GM12878 (cell line): Measurements from ENCODE around the gene TSHZ2. TPM values are rescaled to one million over a fixed set of nuclear protein-coding genes. Genes with fewer than 3 reads are reported as not detected.

Experiments
- ATAC-seq: fragments of 200-7000 bp; cut with Tn5 transposase; 3 replicates; pipeline ENCODE4 v1.9.1; 2020; ENCODE audit warnings: mild to moderate bottlenecking, moderate library complexity
- BruUV-seq: library from RNA; stranded (reverse); fragments of 400-500 nt; replicated peaks from 2 replicates; lab custom pipeline; 2021; lab: Mats Ljungman, UMichigan
- CTCF ChIA-PET: fragments of 300-600 bp; sonication (Branson Sonifier 250); formaldehyde crosslinking; extraction: SDS; loops from one replicate; lab custom pipeline; 2021; ENCODE audit warnings: inconsistent platforms; lab: Yijun Ruan, JAX
- POLR2A ChIA-PET: fragments of 350-600 bp; formaldehyde crosslinking; extraction: SDS; loops from one replicate; lab custom pipeline; 2021; ENCODE audit warnings: inconsistent platforms; lab: Charles Lee
- RAD21 ChIA-PET: fragments of 300-600 bp; sonication (Branson Sonifier 250); formaldehyde crosslinking; loops from one replicate; lab custom pipeline; 2023; ENCODE audit warnings: antibody characterized with exemption; ENCODE audit not compliant: unreplicated experiment; lab: Charles Lee
- SMC1A ChIA-PET: fragments of 300-600 bp; sonication (Branson Sonifier 250); formaldehyde crosslinking; loops from one replicate; lab custom pipeline; 2023; ENCODE audit not compliant: unreplicated experiment, uncharacterized antibody; lab: Charles Lee
- DNase-seq: peaks from one replicate; pipeline ENCODE4 v3.0.0-alpha.2; 2011; ENCODE audit warnings: low read depth, low spot score
- FAIRE-seq: peaks from 3 replicates; lab custom pipeline; 2011; peaks lifted over from hg19 to GRCh38; lab: Jason Lieb, UNC
- H2AFZ ChIP-seq: 2 replicates; pipeline ENCODE4 v1.6.0; 2011; ENCODE audit warnings: low read depth, low read length, control low read depth; ENCODE audit not compliant: control insufficient read depth
- H3K27ac ChIP-seq: 2 replicates; pipeline ENCODE4 v1.5.1; 2011; ENCODE audit warnings: control low read depth; ENCODE audit not compliant: control insufficient read depth, insufficient read depth
- H3K27me3 ChIP-seq, 2 experiments: replicated peaks in 1 of 2; 2 replicates each; pipeline versions ENCODE4 v1.6.0 to v1.6.1; 2011; ENCODE audit warnings: low read length in 1 of 2; ENCODE audit not compliant: control insufficient read depth in 2 of 2, insufficient read depth in 2 of 2
- H3K36me3 ChIP-seq, 2 experiments: 2 replicates each; pipeline ENCODE4 v1.5.1; 2011; ENCODE audit warnings: low read length in 1 of 2; ENCODE audit not compliant: control insufficient read depth in 2 of 2, insufficient read depth in 2 of 2
- H3K4me1 ChIP-seq: 2 replicates; pipeline ENCODE4 v1.6.1; 2011; ENCODE audit warnings: mild to moderate bottlenecking, low read length, moderate library complexity, mixed read lengths; ENCODE audit not compliant: control insufficient read depth, insufficient read depth
- H3K4me2 ChIP-seq: 2 replicates; pipeline ENCODE4 v1.6.0; 2011; ENCODE audit warnings: control low read depth; ENCODE audit not compliant: control insufficient read depth, insufficient read depth
- H3K4me3 ChIP-seq: fragments of 200-600 bp; sonication (generic); 2 replicates; pipeline ENCODE4 v1.5.1; 2016
- H3K79me2 ChIP-seq: 2 replicates; pipeline ENCODE4 v1.6.0; 2011; ENCODE audit warnings: low read length; ENCODE audit not compliant: control insufficient read depth, insufficient read depth
- H3K9ac ChIP-seq: 2 replicates; pipeline ENCODE4 v1.8.0; 2011; ENCODE audit warnings: low read length, control low read depth, mixed read lengths; ENCODE audit not compliant: control insufficient read depth, insufficient read depth
- H3K9me3 ChIP-seq: replicated peaks from 3 replicates; pipeline ENCODE4 v1.5.1; 2011; ENCODE audit warnings: mild to moderate bottlenecking, low read length; ENCODE audit not compliant: control insufficient read depth, insufficient read depth
- H4K20me1 ChIP-seq: 2 replicates; pipeline ENCODE4 v1.6.0; 2011; ENCODE audit not compliant: control insufficient read depth, insufficient read depth
- CHD4 ChIP-seq: fragments of 200-600 bp; sonication (generic); IDR thresholded peaks from 2 replicates; pipeline ENCODE4 v1.6.1; 2016; ENCODE audit warnings: mild to moderate bottlenecking
- EZH2 ChIP-seq: IDR thresholded peaks from 2 replicates; pipeline ENCODE4 v1.6.1; 2012; ENCODE audit warnings: low read depth, mild to moderate bottlenecking, control low read depth, inconsistent platforms, low read length, borderline replicate concordance; ENCODE audit not compliant: control insufficient read depth
- FOS ChIP-seq: IDR thresholded peaks from 3 replicates; pipeline ENCODE4 v1.6.1; 2011; ENCODE audit warnings: borderline replicate concordance; ENCODE audit not compliant: insufficient read length; ENCODE audit errors: extremely low read depth
- HSF1 ChIP-seq: fragments of 150-350 bp; IDR thresholded peaks from 2 replicates; pipeline ENCODE4 v1.6.1; 2014; ENCODE audit warnings: mild to moderate bottlenecking, low read depth, low read length
- MYC ChIP-seq: IDR thresholded peaks from 2 replicates; pipeline ENCODE4 v1.6.1; 2011; ENCODE audit warnings: mild to moderate bottlenecking, low read length, moderate library complexity, inconsistent platforms; ENCODE audit not compliant: insufficient read depth, insufficient replicate concordance, insufficient read length, severe bottlenecking
- SMAD1 ChIP-seq: fragments of 450-650 bp; IDR thresholded peaks from 2 replicates; pipeline ENCODE4 v1.6.1; 2018; ENCODE audit warnings: mild to moderate bottlenecking, low read depth; ENCODE audit not compliant: partially characterized antibody
- TAF1 ChIP-seq: IDR thresholded peaks from 2 replicates; pipeline ENCODE4 v1.6.1; 2011; ENCODE audit warnings: mild to moderate bottlenecking, low read depth, low read length, borderline replicate concordance
- TCF12 ChIP-seq: IDR thresholded peaks from 2 replicates; pipeline ENCODE4 v1.6.1; 2011; ENCODE audit warnings: low read depth, mild to moderate bottlenecking, low read length
- ZBTB11 ChIP-seq: fragments of 450-650 bp; formaldehyde crosslinking; IDR thresholded peaks from 2 replicates; pipeline ENCODE4 v1.5.0; 2022; ENCODE audit warnings: mild to moderate bottlenecking, missing genetic modification characterization
- ZNF207 ChIP-seq: fragments of 450-650 bp; IDR thresholded peaks from 2 replicates; pipeline ENCODE4 v1.6.1; 2014; ENCODE audit warnings: antibody characterized with exemption, mild to moderate bottlenecking, borderline replicate concordance
- ZNF274 ChIP-seq: IDR thresholded peaks from one replicate; pipeline ENCODE4 v1.8.0; 2011; ENCODE audit not compliant: insufficient read length, insufficient read depth
- WGBS: methylation state at CpG from one replicate; pipeline ENCODE4 v1.1.6; 2016; ENCODE audit warnings: low lambda C conversion rate; ENCODE audit not compliant: insufficient replicate concordance, insufficient coverage; ENCODE audit errors: missing lambda C conversion rate; 5-methylcytosine and 5-hydroxymethylcytosine counted together
- in situ Hi-C: fragments of 300-500 bp; cut with MboI; formaldehyde crosslinking; loops from 9 replicates; pipeline ENCODE4 v1.14.3; 2018; ENCODE audit warnings: mixed read lengths
- intact Hi-C: fragments of 100-400 bp; cut with micrococcal nuclease; formaldehyde crosslinking; loops from one replicate; pipeline ENCODE4 v1.14.2; 2022; ENCODE audit not compliant: unreplicated experiment
- polyA plus RNA-seq, 11 experiments: library from polyadenylated mRNA; depleted of rRNA in 4 of 11; unstranded in 6 of 11; stranded (reverse) in 5 of 11; fragments of >200 nt; fragmentation: Nextera tagmentation in 4 of 11; fragmentation: Illumina TruSeq in 1 of 11; extraction: Ambion mirVana in 4 of 11; extraction: Trizol in 1 of 11; gene quantifications; 1 replicate in 1 of 11; 2 replicates in 10 of 11; pipeline versions ENCODE4 v1.2.1 to v1.2.3, GENCODE V29; 2011 to 2016; ENCODE audit warnings: inconsistent platforms in 2 of 11, missing spikeins in 2 of 11, low read depth in 1 of 11
- total RNA-seq, 4 experiments: library from RNA; depleted of rRNA in 3 of 4; stranded (reverse); fragments of >200 nt in 3 of 4; fragmentation: Illumina TruSeq in 1 of 4; extraction: Trizol in 1 of 4; gene quantifications; 2 replicates each; pipeline versions ENCODE4 v1.2.1 to v1.2.3, GENCODE V29; 2013 to 2021
- TF ChIP-seq, protein P1 (sequence below): fragments of 450-650 bp; IDR thresholded peaks from 2 replicates; pipeline ENCODE4 v1.6.1; 2017; ENCODE audit warnings: mild to moderate bottlenecking, moderate library complexity

TSHZ2 gene
- total and polyA plus RNA-seq, 10 of the 15 experiments (the other 5 are each of a cell fraction or from before 2014, with no cell fraction given) = 0.01 to 0.86 (median 0.13) TPM; not detected in 2

DNA sequence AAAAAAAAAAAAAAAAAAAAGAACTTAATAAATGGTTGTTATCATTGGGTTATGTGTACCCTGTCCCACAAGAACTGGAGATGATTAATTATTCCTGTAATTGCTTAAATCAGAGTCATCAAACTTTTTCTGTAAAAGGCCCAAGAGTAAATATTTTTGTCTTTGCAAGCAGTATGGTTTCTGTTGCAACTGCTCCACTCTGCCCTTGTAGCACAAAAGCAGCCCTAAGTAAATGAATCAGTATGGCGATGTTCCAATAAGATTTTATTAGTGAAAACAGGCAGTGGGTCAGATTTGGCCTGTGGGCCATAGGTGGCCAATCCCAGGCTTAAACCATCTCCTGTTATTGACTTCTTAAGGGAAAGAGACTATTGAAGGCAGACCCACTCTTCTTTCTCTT is 252.7 kb downstream of the TSHZ2 start:
- in situ Hi-C loops = no loop called here
- SMC1A ChIA-PET = interaction anchor here (1.0 kb wide), 1 partner anchor 25 kb away, joined by 4 read pairs; no protein-coding TSS in a partner anchor
- POLR2A ChIA-PET = no interaction called here

More for the DNA sequence above, 252.7 kb downstream of the TSHZ2 start:
- ChIA-PET CTCF (interaction anchor here (1.1 kb wide), 1 partner anchor 1282 kb away, joined by 3 read pairs; no protein-coding TSS in a partner anchor), RAD21 (no interaction called here)
- no peak overlapping the region for H3K4me2 ChIP-seq
- H3K79me2 ChIP-seq = no peaks in the 10 kb centered on the region
- H2AFZ ChIP-seq = no peak overlapping the region
- intact Hi-C loops = no loop called here
- no peaks in the 10 kb centered on the region for H3K36me3 ChIP-seq
- BruUV-seq = no TSS peak
- DNase-seq = no peak
- 100% methylated on average over 1 of the region's 1 CpG for WGBS
- peaks cover 9% of the 10 kb centered on the region for H3K4me1 ChIP-seq
- no peaks in the 10 kb centered on the region; the same call in 2 of the 3 replicates for H3K9me3 ChIP-seq
- no peak overlapping the region for H3K27ac ChIP-seq
- FAIRE-seq = no peak
- H3K27me3 ChIP-seq = no peaks in the 10 kb centered on the region
- no peak overlapping the region for H3K4me3 ChIP-seq
- no peak for ATAC-seq
- H4K20me1 ChIP-seq = no peaks in the 10 kb centered on the region
- H3K9ac ChIP-seq = no peak overlapping the region
- TF ChIP-seq TAF1 (no peak), SMAD1 (no peak), HSF1 (no peak), ZNF207 (no peak), ZNF274 (no peak), ZBTB11 (CRISPR knock-in tag) (no peak), EZH2 (no peak), FOS (no peak), MYC (no peak), CHD4 (no peak), TCF12 (no peak)
- TF ChIP-seq, protein P1, sequence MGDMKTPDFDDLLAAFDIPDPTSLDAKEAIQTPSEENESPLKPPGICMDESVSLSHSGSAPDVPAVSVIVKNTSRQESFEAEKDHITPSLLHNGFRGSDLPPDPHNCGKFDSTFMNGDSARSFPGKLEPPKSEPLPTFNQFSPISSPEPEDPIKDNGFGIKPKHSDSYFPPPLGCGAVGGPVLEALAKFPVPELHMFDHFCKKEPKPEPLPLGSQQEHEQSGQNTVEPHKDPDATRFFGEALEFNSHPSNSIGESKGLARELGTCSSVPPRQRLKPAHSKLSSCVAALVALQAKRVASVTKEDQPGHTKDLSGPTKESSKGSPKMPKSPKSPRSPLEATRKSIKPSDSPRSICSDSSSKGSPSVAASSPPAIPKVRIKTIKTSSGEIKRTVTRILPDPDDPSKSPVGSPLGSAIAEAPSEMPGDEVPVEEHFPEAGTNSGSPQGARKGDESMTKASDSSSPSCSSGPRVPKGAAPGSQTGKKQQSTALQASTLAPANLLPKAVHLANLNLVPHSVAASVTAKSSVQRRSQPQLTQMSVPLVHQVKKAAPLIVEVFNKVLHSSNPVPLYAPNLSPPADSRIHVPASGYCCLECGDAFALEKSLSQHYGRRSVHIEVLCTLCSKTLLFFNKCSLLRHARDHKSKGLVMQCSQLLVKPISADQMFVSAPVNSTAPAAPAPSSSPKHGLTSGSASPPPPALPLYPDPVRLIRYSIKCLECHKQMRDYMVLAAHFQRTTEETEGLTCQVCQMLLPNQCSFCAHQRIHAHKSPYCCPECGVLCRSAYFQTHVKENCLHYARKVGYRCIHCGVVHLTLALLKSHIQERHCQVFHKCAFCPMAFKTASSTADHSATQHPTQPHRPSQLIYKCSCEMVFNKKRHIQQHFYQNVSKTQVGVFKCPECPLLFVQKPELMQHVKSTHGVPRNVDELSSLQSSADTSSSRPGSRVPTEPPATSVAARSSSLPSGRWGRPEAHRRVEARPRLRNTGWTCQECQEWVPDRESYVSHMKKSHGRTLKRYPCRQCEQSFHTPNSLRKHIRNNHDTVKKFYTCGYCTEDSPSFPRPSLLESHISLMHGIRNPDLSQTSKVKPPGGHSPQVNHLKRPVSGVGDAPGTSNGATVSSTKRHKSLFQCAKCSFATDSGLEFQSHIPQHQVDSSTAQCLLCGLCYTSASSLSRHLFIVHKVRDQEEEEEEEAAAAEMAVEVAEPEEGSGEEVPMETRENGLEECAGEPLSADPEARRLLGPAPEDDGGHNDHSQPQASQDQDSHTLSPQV = no peak
